DND-41 (cell line): ENCODE data around the gene MED12L.

Experiments used
- EZH2 ChIP-seq: IDR thresholded peaks from 3 replicates; pipeline ENCODE4 v1.6.1; 2012; ENCODE audit warnings: borderline replicate concordance, low read depth, mild to moderate bottlenecking, moderate library complexity, low read length, inconsistent platforms; ENCODE audit not compliant: severe bottlenecking
- TF ChIP-seq, protein P1 (sequence below): IDR thresholded peaks from 2 replicates; pipeline ENCODE4 v1.5.1; 2012; ENCODE audit warnings: borderline replicate concordance, low read length, moderate library complexity, mild to moderate bottlenecking; ENCODE audit not compliant: poor library complexity, severe bottlenecking; ENCODE audit errors: extremely low read depth

GRCh38 chr3:151198849-151199248, 113.4 kb downstream of the MED12L start:
- TF ChIP-seq, protein P1, sequence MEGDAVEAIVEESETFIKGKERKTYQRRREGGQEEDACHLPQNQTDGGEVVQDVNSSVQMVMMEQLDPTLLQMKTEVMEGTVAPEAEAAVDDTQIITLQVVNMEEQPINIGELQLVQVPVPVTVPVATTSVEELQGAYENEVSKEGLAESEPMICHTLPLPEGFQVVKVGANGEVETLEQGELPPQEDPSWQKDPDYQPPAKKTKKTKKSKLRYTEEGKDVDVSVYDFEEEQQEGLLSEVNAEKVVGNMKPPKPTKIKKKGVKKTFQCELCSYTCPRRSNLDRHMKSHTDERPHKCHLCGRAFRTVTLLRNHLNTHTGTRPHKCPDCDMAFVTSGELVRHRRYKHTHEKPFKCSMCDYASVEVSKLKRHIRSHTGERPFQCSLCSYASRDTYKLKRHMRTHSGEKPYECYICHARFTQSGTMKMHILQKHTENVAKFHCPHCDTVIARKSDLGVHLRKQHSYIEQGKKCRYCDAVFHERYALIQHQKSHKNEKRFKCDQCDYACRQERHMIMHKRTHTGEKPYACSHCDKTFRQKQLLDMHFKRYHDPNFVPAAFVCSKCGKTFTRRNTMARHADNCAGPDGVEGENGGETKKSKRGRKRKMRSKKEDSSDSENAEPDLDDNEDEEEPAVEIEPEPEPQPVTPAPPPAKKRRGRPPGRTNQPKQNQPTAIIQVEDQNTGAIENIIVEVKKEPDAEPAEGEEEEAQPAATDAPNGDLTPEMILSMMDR, result no peak
- no peak for TF ChIP-seq EZH2
